Measurements from ENCODE around the gene RAB25.

Gene RAB25

GRCh38 chr1:156020293-156021092 is 40.5 kb upstream of the RAB25 start, which contains the start of gene SSR2:
SSR2 (minus strand) TSS chr1:156020951; CDS start chr1:156020167, 784 bp downstream.
- no peak for TF ChIP-seq CTCF (IDR thresholded peaks at IDR 0.05)
- Histone ChIP-seq H3K27me3 (ENCODE audit: control insufficient read depth, insufficient read depth, low read length) (no peaks in the 10 kb centered on the region), H3K4me1 (peaks cover 5% of the 10 kb centered on the region), H3K36me3 (ENCODE audit: control insufficient read depth, insufficient read depth, low read length) (no peaks in the 10 kb centered on the region), H3K79me2 (peaks cover 8% of the 10 kb centered on the region), H3K9me3 (ENCODE audit: control insufficient read depth, low read length) (no peaks in the 10 kb centered on the region), H2AFZ (peak within 1 kb of the TSS; percentile 66), H3K4me2 (ENCODE audit: low read length) (peak within 1 kb of the TSS; percentile 82), H3K27ac (peak within 1 kb of the TSS; percentile 59), H3K4me3 (ENCODE audit: low read depth, low read length) (peak within 1 kb of the TSS; percentile 55), H3K9ac (no peak within 1 kb of the TSS)

GRCh38 chr1:156021093-156021428 is 39.9 kb upstream of the RAB25 start:
- no peak overlapping the region for H3K27ac ChIP-seq
- peaks cover 6% of the 10 kb centered on the region for H3K4me1 ChIP-seq
- no peaks in the 10 kb centered on the region for H3K9me3 ChIP-seq (ENCODE audit: control insufficient read depth, low read length)
- peaks cover 8% of the 10 kb centered on the region for H3K79me2 ChIP-seq
- H3K9ac ChIP-seq, result no peak overlapping the region
- H3K27me3 ChIP-seq (ENCODE audit: control insufficient read depth, insufficient read depth, low read length), result no peaks in the 10 kb centered on the region
- peak overlapping the region; percentile 82 for H3K4me2 ChIP-seq (ENCODE audit: low read length)
- no peaks in the 10 kb centered on the region for H3K36me3 ChIP-seq (ENCODE audit: control insufficient read depth, insufficient read depth, low read length)
- peak overlapping the region; percentile 55 for H3K4me3 ChIP-seq (ENCODE audit: low read depth, low read length)
- TF ChIP-seq CTCF (IDR thresholded peaks at IDR 0.05), result no peak
- peak overlapping the region; percentile 66 for H2AFZ ChIP-seq

- Histone ChIP-seq H3K9ac (no peak overlapping the region), H3K9me3 (ENCODE audit: control insufficient read depth, low read length) (no peaks in the 10 kb centered on the region), H3K36me3 (ENCODE audit: control insufficient read depth, insufficient read depth, low read length) (no peaks in the 10 kb centered on the region), H3K4me3 (ENCODE audit: low read depth, low read length) (no peak overlapping the region), H3K27me3 (ENCODE audit: control insufficient read depth, insufficient read depth, low read length) (no peaks in the 10 kb centered on the region), H3K4me2 (ENCODE audit: low read length) (no peak overlapping the region), H3K27ac (no peak overlapping the region), H3K4me1 (peaks cover 9% of the 10 kb centered on the region), H2AFZ (no peak overlapping the region), H3K79me2 (peaks cover 8% of the 10 kb centered on the region)
- no peak for TF ChIP-seq CTCF (IDR thresholded peaks at IDR 0.05)
Observed at GRCh38 chr1:156021954-156022353, 39.0 kb upstream of the RAB25 start.

GRCh38 chr1:156024801-156025200 is 36.2 kb upstream of the RAB25 start:
- Histone ChIP-seq H3K9ac (no peak overlapping the region), H3K27me3 (ENCODE audit: control insufficient read depth, insufficient read depth, low read length) (no peaks in the 10 kb centered on the region), H3K79me2 (peaks cover 3% of the 10 kb centered on the region), H3K4me1 (peaks cover 7% of the 10 kb centered on the region), H3K9me3 (ENCODE audit: control insufficient read depth, low read length) (no peaks in the 10 kb centered on the region), H3K4me3 (ENCODE audit: low read depth, low read length) (no peak overlapping the region), H3K27ac (no peak overlapping the region), H3K36me3 (ENCODE audit: control insufficient read depth, insufficient read depth, low read length) (no peaks in the 10 kb centered on the region), H2AFZ (no peak overlapping the region), H3K4me2 (ENCODE audit: low read length) (no peak overlapping the region)
- no peak for TF ChIP-seq CTCF (IDR thresholded peaks at IDR 0.05)

- H3K4me2 ChIP-seq (ENCODE audit: low read length), result peak overlapping the region; percentile 51
- H3K9ac ChIP-seq, result no peak overlapping the region
- H3K79me2 ChIP-seq, result no peaks in the 10 kb centered on the region
- no peaks in the 10 kb centered on the region for H3K36me3 ChIP-seq (ENCODE audit: control insufficient read depth, insufficient read depth, low read length)
- no peak overlapping the region for H2AFZ ChIP-seq
- no peak overlapping the region for H3K27ac ChIP-seq
- H3K4me3 ChIP-seq (ENCODE audit: low read depth, low read length), result no peak overlapping the region
- TF ChIP-seq CTCF (IDR thresholded peaks at IDR 0.05), result peak; percentile 32
- H3K27me3 ChIP-seq (ENCODE audit: control insufficient read depth, insufficient read depth, low read length), result no peaks in the 10 kb centered on the region
- H3K4me1 ChIP-seq, result peaks cover 4% of the 10 kb centered on the region
- H3K9me3 ChIP-seq (ENCODE audit: control insufficient read depth, low read length), result no peaks in the 10 kb centered on the region
Observed at GRCh38 chr1:156025876-156026275, 35.1 kb upstream of the RAB25 start.
